Stimulated activated CD8-positive, alpha-beta memory T cell treated with anti-CD3 and anti-CD28 coated beads, Interleukin-12 subunit alpha, Interleukin-12 subunit beta, amount 100 ng/mL, for 24 hours (primary cell): ENCODE results near the gene MLXIPL.
"Not testable (repeated sequence)": the region's sequence is repeated elsewhere in the genome, so short reads cannot be mapped to it uniquely, and the experiment has no call there.

ENCODE experiments used
- DNase-seq: peaks from one replicate; pipeline ENCODE4 v3.0.0-alpha.2; 2020; ENCODE audit errors: extremely low read depth

The MLXIPL gene, protein sequence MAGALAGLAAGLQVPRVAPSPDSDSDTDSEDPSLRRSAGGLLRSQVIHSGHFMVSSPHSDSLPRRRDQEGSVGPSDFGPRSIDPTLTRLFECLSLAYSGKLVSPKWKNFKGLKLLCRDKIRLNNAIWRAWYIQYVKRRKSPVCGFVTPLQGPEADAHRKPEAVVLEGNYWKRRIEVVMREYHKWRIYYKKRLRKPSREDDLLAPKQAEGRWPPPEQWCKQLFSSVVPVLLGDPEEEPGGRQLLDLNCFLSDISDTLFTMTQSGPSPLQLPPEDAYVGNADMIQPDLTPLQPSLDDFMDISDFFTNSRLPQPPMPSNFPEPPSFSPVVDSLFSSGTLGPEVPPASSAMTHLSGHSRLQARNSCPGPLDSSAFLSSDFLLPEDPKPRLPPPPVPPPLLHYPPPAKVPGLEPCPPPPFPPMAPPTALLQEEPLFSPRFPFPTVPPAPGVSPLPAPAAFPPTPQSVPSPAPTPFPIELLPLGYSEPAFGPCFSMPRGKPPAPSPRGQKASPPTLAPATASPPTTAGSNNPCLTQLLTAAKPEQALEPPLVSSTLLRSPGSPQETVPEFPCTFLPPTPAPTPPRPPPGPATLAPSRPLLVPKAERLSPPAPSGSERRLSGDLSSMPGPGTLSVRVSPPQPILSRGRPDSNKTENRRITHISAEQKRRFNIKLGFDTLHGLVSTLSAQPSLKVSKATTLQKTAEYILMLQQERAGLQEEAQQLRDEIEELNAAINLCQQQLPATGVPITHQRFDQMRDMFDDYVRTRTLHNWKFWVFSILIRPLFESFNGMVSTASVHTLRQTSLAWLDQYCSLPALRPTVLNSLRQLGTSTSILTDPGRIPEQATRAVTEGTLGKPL

DNA sequence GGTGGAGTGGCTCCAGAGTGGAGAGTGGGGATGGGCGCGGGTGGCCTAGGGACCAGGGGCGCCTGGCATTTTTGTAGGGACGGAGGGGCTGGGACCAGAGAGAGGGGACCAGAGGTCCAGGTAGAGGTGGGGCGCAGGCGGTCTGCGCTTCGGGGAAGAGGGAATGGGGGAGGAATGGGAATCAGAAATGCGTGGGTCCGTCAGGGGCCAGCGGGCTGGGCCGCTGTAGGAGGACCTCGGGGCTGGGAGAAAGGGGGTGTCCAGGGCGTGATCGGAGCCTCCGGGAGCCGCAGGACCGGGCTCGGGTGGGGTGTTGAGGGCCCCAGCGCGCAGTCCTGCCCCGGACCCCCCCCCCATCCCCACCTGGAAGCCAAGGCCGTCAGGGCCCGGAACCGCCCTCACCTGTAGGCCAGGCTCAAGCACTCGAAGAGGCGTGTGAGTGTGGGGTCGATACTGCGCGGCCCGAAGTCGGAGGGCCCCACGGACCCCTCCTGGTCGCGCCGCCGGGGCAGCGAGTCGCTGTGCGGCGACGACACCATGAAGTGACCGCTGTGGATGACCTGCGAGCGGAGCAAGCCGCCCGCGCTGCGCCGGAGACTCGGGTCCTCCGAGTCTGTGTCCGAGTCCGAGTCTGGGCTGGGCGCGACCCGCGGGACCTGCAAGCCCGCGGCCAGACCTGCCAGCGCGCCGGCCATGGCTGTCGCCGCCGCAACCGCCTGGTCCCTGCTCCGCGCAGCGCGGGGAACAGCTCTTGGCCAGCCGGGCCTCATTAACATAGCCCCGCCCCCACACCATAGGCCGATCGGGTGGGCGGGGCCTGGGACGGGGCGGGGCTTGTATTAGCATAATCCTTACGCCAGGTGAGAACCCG is at the start of gene MLXIPL:
TSS of gene MLXIPL (minus strand) at position 725 of the 871 bp plus-strand sequence. CDS start at position 695, 30 bp downstream.
- DNase-seq, result peak; percentile 39

DNA sequence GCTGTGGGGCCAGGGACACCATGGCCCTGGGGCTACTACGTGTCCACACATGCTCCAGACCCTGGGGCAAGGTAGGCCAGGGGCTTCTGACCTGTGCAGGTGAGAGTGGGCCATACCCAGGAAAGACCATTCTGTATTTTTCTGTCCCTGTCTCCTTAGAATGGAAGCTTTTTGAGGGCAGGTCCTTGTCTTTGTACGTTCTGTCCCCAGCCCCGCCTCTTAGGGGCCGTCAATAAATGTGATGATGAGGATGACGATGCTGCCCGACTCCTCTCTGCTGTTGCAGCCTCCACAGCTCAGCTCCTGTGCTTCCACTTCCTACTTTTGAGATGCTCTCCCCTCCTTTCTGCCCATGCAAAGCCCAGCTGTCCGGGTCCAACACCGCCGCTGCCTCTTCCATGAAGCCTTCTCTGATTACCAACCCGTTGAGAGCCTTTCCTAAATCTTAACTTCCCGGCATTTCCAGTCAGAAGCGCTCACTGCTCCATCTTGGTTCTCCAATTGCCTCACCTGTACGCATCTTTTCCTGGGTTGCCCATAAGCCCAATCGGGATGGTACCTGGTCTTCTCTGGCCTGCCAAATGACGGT is 47.6 kb upstream of the MLXIPL start:
- no peak for DNase-seq

DNA sequence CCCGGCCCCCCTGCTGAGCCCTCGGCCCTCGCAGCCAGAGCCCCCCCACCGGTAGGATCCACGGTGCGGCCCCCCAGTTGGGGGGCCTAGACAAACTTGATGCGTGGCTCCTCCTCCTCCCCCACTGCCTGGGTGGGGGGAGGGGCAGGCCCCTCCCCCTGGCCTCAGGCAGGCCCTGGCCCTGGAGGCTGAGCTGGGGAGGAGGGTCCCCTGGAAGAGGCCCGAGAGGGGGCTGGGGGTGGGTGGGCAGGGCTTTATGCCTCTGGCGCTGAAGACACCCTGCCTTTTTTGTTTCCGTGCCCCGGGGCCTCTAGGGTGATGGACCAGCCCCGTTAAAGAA is 47.0 kb upstream of the MLXIPL start:
- no peak for DNase-seq

DNA sequence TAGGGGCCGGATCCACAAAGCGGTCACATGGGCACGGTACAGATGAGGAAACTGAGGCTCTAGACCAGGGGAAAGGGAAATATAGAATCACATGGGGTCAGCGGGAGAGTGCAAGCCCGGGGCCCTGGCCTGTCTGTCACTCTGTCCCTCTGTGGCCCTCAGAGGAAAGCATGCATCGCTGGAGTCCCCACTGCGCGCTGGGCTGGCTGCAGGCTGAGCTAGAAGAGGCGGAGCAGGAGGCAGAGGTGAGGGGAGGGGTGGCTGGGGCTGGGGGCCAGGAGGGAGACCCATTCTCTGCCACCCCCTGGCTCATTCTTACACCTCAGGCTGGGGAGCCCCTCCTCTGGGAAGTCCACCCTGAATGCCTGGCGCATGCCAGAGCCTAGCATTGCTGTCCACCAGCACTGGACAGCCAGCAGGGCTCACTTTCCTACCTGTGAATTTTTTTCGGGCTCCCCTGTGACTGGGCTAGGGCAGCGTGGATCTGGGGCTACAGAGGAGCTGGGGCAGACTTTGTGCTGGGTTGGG is 45.6 kb upstream of the MLXIPL start:
- DNase-seq, result no peak

DNA sequence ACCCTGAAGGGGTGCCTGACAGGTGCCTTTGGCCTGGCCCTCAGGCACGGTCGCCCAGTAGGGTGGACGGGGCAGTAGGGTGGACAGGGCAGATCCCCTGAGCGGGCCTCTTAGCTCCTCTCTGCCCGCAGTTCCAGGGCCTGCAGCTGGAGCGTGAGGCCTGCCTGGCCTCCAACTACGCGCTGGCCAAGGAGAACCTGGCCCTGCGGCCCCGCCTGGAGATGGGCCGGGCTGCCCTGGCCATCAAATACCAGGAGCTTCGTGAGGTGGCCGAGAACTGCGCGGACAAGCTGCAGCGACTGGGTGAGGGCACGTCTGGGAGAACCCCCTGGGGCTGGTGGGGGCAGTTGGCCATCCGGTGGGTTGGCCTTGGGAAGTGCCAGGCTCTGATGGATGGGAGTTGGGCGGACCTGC is 45.0 kb upstream of the MLXIPL start:
- no peak for DNase-seq

DNA sequence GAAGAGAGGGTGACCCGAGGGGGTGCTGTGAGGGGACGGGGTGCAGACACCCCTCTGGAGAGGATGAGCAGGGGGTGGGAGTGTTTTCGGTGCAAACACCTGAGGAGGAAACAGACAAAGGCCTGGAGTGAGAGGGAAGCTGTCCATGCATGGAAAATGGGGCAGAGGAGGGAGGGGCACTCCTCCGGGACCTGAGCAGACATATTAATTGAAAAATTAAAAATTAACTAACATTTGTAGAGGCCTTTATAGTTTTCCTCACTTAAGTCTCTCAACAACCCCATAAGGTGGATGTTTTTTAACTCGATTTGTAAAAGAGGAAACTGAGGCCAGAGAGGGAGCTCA is 44.5 kb upstream of the MLXIPL start:
- no peak for DNase-seq

DNA sequence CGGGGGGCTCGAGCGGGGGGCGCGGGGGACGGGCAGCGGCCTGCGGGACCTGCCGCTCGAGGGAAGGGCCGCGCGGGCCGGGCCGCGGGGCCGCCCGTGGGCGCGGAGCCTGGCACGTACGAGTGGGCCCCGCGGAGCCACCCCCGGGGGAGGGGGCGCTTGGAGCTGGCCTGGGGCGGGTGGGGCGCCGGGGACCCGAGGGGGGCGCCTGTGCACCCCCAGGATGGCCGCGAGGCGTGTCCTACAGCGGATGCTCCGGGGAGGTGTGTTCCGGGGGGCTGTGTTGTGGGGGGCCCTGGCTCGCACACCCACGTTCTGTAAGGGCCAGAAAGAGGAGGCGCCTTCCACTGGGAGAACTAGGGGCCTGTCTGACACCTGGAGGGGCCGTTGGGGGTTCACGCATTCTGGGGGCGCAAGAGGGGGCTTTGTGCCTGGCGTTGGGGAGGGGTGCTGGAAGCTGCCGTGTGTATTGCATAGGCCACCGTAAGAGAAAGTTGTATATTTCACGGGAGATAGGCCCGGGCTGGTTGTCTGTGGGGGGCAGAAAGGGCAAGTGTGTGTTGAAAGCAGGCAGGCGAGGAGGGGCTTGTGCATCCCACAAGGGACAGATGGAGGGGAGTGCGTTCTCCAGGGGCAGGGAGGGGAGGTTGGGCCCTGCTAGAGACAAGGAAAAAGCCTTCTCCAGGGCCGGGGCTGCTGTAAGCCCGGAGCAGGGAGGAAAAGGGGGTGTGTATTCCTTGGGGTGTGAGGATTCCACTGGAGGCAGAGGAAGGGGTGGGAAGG is 44.0 kb upstream of the MLXIPL start:
- DNase-seq, result no peak

DNA sequence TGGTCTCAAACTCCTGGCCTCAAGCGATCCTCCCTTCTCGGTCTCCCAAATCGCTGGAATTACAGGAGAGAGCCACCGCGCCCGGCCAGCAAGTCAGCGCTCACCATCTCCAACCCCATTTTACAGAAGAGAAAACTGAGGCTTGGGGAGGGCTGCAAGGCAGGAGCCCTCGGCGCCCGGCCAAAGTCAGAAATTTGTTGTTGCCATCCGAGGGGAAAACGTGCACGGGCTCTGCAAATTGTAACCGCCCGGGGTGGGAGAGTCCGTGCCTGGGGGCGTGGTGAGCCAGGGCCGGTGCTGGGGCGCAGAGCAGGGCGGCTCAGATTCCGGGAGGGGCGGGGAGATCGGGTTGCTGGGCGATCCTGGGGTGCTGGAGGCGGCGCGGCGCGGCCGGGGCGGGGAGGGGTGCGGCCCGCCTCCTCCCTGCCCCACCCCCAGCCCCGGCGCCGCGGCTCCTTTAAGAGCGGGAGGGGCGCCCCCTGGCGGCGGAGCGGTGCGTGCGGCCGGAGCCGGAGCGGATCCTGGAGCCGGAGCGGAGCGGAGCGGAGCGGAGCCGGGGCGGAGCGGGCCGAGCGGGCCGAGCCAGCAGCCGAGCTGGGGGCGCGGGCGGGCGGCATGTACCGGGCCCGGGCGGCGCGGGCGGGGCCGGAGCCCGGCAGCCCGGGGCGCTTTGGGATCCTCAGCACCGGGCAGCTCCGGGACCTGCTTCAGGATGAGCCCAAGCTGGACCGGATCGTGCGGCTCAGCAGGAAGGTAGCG is 43.2 kb upstream of the MLXIPL start, which contains the start of gene VPS37D:
TSS of gene VPS37D (plus strand) at position 488 of the 759 bp plus-strand sequence. CDS start at position 616, 128 bp downstream.
- peak; percentile 82 for DNase-seq

DNA sequence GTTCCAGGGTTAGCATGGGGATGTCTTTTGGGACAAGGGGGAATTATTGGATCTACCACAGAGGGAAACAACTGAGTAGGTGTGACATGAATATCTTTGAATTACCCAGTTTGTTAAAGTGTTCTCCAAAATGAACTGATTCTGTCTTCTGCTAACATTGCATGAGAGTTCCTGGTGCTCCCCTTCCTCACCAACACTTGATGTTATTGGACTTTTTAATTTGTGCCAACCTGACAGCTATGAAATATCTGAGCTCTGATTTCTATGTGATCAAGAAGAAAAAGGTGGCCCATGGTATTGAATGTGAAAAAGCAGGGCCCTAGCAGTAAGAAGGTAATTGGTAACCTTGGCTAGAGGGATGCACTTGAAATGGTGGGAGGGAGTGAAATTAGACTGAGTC is 38.7 kb upstream of the MLXIPL start:
- DNase-seq, result no peak

DNA sequence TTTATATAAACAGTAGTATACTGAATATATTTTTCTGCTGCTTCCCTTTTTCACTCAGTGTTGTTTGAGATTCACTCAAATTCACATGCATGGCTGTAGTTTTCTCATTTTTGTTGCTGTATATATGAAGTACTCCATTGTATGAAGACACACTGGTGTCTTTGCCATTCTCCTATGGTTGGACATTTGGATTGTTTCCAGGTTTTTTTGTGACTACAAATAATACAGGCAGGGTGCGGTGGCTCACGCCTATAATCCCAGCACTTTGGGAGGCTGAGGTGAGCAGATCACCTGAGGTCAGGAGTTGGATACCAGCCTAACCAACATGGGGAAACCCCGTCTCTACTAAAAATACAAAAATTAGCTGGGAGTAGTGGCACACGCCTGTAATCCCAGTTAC is 36.3 kb upstream of the MLXIPL start:
- not testable (repeated sequence) for DNase-seq

DNA sequence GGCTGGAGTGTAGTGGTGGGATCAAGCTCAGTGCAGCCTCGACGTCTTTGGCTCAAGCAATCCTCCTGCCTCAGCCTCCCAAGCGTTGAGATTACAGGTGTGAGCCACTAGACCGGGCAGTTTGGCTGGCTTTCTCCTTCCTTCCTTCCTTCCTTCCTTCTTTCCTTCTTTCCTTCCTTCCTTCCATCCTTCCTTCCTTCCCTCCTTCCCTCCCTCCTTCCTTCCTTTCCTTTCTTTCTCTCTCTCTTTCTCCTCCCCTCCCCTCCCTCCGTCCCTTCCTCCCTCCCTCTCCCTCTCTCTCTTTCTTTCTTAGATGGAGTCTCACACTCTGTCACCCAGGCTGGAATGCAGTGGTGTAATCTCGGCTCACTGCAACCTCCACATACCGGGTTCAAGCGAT is 35.7 kb upstream of the MLXIPL start:
- no peak for DNase-seq

DNA sequence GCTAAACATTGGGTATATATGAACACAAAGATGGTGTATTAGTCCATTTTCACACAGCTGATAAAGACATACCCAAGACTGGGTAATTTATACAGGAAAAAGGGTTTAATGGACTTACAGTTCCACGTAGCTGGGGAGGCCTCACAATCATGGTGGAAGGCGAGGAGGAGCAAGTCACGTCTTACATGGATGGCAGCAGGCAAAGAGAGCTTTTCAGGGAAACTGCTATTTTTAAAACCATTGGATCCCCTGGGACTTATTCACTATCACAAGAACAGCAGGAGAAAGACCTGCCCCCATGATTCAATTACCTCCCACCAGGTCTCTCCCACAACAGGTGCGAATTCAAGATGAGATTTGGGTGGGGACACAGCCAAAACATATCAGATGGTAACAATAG is 31.0 kb upstream of the MLXIPL start:
- DNase-seq, result not testable (repeated sequence)

DNA sequence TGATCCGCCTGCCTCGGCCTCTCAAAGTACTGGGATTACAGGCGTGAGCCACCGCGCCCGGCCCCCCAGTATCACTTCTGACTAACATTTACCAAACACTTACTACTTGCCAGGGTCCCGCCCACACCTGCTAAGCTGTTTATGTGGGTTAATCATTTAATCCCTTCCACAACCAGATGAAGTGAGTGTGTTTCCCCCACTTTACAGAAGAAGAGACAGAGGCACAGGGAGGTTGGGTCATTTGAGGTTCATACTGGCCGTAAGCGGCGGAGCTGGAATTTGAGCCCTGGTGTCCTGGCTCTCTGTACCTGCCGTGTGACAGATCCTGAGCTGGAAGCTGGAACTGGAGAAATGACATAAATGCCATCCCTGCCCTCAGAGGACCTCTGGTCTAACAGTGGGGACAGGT is 28.2 kb upstream of the MLXIPL start:
- DNase-seq, result no peak

DNA sequence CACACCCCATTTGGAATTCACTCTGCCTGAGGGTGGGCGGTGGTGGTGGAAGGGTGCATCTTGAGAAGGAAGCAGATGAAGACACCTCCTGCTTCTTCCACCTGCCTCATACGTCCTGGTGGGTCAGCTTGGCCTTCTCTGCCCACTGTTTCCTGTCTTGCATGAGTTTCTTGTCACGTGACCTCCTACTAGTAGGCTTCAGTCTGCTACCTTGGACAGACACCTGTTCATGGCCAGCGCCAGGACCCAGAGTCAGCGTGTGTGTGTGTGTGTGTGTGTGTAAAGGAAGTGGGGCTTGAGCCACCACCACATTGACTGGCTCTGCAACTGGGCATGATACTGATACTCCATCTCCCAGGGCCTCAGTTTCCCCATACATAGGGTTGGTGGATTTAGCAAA is 26.2 kb upstream of the MLXIPL start:
- DNase-seq, result no peak

DNA sequence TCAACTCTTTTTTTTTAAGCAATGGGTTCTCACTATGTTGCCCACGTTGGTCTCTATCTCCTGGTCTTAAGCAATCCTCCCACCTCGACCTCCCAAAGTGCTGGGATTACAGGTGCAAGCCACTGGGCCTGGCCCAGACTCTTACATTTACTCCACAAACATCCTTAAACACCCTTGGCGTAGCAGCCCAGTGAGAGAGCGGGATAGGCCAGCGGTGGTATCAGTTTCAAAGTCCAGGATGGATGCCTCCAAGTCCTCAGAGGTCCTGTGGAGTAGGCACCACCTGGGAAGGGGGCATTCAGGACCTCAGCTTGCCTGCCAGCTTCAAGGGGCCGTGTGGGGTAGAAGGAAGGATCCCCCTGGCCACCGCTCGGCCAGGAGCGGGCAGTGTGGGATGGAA is 25.3 kb upstream of the MLXIPL start:
- DNase-seq, result no peak

DNA sequence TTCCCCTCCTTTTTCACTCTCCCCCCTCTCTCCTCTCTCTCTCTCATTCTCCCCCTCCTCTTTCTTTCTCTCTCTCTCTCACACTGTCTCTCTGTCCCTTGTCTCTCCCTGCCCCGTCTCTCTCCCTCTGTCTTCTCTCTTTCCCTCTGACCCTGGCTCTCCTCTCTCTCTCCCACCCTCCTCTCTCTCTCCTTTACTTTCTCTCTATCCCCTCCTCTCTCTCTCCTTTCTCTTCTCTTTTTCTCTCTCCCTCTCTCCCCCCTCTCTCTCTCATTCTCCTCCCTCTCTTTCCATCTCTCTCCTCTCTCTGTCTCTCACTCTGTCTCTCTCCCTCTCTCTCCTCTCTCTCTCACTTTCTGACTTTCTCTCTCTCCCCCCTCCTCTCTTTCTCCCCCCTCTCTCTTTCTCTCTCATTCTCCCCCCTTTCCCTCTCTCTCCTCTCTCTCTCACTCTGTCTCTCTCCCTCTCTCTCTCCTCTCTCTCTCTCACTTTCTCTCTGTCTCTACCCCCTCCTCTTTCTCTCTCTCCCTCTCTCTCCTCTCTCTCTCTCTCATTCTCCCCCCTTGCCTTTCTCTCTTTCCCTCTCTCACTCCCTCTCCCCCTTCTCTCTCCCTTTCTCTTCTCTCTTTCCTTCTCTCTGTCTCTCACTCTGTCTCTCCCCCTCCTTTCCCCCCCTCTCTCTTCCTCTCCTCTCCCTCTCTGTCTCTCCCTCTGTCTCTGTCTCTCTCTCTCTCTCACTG is 24.4 kb upstream of the MLXIPL start:
- no peak for DNase-seq

DNA sequence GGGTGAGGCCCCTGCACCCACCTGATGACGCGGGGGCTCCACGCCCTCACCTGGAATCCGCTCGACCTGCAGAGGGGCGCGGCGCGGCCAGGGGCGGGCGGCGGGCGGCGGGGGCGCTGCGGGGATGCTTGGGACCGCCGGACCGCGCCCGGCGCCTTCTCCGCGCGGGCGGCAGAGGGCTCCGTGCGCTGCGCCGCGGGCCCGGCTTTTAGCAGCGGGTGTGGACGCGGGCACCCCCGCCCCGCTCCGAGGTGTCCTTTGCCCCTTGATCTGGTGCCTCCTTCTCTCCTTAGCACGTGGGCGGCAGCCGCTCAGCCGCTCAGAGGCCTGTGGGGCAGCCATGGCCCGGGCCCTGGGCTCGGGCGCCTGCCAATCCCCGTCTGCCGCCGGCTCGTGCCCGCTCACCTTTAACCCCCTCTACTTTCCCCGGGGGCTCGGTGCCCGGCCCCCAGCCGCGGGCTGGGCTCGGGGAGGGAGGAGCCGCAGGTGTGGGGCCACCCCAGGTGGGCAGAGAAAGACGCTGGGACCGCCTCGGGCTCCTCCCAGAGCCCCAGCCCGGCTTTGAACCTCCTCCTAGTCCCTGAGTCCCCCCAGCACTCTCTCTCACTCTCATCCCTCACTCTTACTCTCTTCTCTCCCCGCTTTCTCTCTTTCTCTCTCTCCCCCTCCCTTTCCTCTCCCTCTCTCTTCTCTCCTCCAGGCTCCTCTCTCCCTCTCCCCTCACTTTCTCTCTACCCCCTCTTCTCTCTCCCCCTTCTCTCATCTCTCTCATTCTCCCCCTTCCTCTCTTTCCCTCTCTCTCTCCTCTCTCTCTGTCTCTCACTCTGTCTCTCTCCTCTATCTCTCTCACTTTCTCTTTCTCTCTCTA is 23.6 kb upstream of the MLXIPL start:
- DNase-seq, result no peak
